Right lung (tissue), 10 donors: ENCODE measurements around the gene TAMM41. TPM values are rescaled to one million over a fixed set of nuclear protein-coding genes. Genes with fewer than 3 reads are reported as not detected.
A peak's percentile ranks its signal among the peaks of the same experiment; 100 is the strongest.
"Not testable (repeated sequence)": the region's sequence is repeated elsewhere in the genome, so short reads cannot be mapped to it uniquely, and the experiment has no call there.

Experiments used
- DNase-seq, 2 donors: peaks; one replicate each; pipeline ENCODE4 v3.0.0-alpha.2; 2013
- long read RNA-seq, 8 donors: transcript quantifications; one replicate each; lab custom pipeline, GENCODE V29; 2026
- polyA plus RNA-seq, 5 donors: library from polyadenylated mRNA; unstranded; fragments of 120-200 nt; gene quantifications; one replicate each; pipeline versions ENCODE4 v1.2.1 to v1.2.3, GENCODE V29; 2013; ENCODE audit warnings: inconsistent platforms in 1 of 5, low replicate concordance in 1 of 5; ENCODE audit not compliant: insufficient read length in 5 of 5, insufficient read depth in 1 of 5

Gene TAMM41
- polyA plus RNA-seq: 10 to 100 TPM; 19.9 to 29.2 (median 22.6) TPM
- long read RNA-seq, donor 1, partial matches to known transcripts: 0 of 6 reads
- long read RNA-seq, donor 1, other reads (novel, unspliced or antisense): 0 of 6 reads
- long read RNA-seq, donor 2, partial matches to known transcripts: 0 of 2 reads
- long read RNA-seq, donor 2, other reads (novel, unspliced or antisense): 0 of 2 reads
- long read RNA-seq, donor 3, partial matches to known transcripts: 0 of 3 reads
- long read RNA-seq, donor 3, other reads (novel, unspliced or antisense): 0 of 3 reads
- long read RNA-seq, donor 4, partial matches to known transcripts: 0 of 4 reads
- long read RNA-seq, donor 4, other reads (novel, unspliced or antisense): 0 of 4 reads
- long read RNA-seq, donor 5, partial matches to known transcripts: 0 of 8 reads
- long read RNA-seq, donor 5, other reads (novel, unspliced or antisense): 0 of 8 reads
- long read RNA-seq, donor 6, transcript TAMM41-206 (8 exons, 1,213 nt): major isoform, 6 of 7 reads
- long read RNA-seq, donor 6, partial matches to known transcripts: 0 of 7 reads
- long read RNA-seq, donor 6, other reads (novel, unspliced or antisense): 0 of 7 reads
- long read RNA-seq, donor 7, partial matches to known transcripts: 0 of 4 reads
- long read RNA-seq, donor 7, other reads (novel, unspliced or antisense): 0 of 4 reads
- long read RNA-seq, donor 8, partial matches to known transcripts: 0 of 1 reads
- long read RNA-seq, donor 8, other reads (novel, unspliced or antisense): 0 of 1 reads

- DNase-seq: peak; percentile 77 to 82
Observed at GRCh38 chr3:11846281-11847266, at the start of gene TAMM41. TAMM41 (minus strand) TSS chr3:11846885; CDS start chr3:11846636, 249 bp downstream.

- no peak for DNase-seq
Observed at GRCh38 chr3:11878837-11879236, 32.2 kb upstream of the TAMM41 start.

GRCh38 chr3:11874707-11875106 lies 28.0 kb upstream of the TAMM41 start:
- DNase-seq: not testable (repeated sequence)

DNA sequence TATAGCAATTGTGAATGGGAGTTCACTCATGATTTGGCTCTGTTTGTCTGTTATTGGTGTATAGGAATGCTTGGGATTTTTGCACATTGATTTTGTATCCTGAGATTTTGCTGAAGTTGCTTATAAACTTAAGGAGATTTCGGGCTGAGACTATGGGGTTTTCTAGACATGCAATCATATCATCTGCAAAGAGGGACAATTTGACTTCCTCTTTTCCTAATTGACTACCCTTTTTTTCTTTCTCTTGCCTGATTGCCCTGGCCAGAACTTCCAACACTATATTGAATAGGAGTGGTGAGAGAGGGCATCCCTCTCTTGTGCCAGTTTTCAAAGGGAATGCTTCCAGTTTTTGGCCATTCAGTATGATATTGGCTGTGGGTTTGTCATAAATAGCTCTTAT lies 17.1 kb upstream of the TAMM41 start:
- not testable (repeated sequence) for DNase-seq

- DNase-seq: not testable (repeated sequence)
Observed at GRCh38 chr3:11862584-11862983, 15.9 kb upstream of the TAMM41 start.

DNA sequence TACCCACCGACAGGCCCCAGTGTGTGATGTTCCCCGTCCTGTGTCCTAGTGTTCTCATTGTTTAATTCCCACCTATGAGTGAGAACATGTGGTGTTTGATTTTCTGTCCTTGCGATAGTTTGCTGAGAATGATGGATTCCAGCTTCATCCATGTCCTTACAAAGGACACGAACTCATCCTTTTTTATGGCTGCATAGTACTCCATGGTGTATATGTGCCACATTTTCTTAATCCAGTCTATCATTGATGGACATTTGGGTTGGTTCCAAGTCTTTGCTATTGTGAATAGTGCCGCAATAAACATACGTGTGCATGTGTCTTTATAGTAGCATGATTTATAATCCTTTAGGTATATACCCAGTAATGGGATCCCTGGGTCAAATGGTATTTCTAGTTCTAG lies 15.5 kb upstream of the TAMM41 start:
- DNase-seq: not testable (repeated sequence)

GRCh38 chr3:11860213-11860612 lies 13.5 kb upstream of the TAMM41 start:
- not testable (repeated sequence) for DNase-seq

DNA sequence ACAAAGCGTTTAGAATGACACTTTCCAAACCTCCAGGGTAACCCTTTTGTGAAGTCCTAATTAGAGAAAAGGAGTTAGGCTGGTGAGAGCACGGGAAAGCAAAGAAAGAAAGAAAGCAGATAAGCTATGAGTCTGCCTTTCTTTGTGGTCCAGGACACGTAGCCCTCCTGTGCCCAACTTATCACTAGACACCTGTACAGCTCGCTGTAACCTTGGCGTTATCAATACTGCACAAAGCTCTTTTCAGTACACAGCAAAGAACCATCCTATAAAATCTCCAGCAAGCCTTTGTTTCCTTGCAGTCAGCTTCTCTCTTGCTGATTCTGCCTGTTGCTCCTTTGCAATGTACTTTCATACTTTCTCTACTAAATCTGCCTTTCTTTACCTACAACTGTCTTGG lies 6.8 kb upstream of the TAMM41 start:
- no peak for DNase-seq

- DNase-seq: no peak
Observed at GRCh38 chr3:11850003-11850402, 3.3 kb upstream of the TAMM41 start.

- no peak for DNase-seq
Observed at GRCh38 chr3:11847607-11848006, 922 bp upstream of the TAMM41 start.

GRCh38 chr3:11845651-11846050 lies 1.0 kb downstream of the TAMM41 start:
- DNase-seq: no peak

DNA sequence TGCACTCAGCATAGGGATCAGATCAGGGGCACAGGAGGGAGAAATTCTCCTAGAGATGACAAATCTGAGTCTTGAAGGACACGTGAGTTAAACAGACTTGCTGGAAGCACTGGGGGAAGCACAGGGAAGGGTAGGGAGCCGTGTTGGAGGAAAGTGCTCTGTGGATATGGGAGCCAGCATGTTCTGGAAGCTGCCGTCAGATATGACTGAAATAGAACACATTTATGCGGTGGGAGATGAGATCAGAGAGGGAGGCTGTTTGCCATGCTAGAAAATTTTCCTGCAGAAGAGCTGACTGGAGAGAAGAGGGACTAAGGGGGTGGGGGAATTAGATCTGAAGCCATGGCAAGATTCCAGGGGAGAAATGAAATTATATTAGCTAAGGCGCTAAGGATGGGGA lies 1.8 kb downstream of the TAMM41 start:
- no peak for DNase-seq

GRCh38 chr3:11835028-11835639 lies 11.6 kb downstream of the TAMM41 start:
- peak in 1 of 2 donors; percentile 30 for DNase-seq

- no peak for DNase-seq
Observed at GRCh38 chr3:11832981-11833905, 13.4 kb downstream of the TAMM41 start.

DNA sequence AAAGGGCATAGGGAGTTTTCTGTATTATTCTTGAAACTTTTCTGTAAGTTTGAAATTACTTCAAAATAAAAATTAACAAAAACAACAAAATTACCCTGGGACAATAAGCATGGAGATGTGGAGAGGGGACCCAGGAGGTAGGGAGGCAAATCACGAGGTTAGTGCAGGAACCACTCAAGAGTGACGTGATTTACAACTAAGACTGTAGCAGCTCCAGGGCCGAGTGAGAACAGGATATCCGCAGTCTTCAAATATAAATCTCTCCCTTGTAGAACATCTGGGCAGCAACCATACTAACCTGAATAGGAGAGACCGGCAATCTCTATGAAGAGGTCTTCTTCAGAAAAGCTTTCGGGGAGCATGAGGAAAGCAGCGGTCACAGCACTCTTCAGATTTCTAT lies 17.3 kb downstream of the TAMM41 start:
- DNase-seq: no peak

- no peak for DNase-seq
Observed at GRCh38 chr3:11826628-11827265, 19.9 kb downstream of the TAMM41 start.

- DNase-seq: no peak
Observed at GRCh38 chr3:11825301-11825700, 21.4 kb downstream of the TAMM41 start.

DNA sequence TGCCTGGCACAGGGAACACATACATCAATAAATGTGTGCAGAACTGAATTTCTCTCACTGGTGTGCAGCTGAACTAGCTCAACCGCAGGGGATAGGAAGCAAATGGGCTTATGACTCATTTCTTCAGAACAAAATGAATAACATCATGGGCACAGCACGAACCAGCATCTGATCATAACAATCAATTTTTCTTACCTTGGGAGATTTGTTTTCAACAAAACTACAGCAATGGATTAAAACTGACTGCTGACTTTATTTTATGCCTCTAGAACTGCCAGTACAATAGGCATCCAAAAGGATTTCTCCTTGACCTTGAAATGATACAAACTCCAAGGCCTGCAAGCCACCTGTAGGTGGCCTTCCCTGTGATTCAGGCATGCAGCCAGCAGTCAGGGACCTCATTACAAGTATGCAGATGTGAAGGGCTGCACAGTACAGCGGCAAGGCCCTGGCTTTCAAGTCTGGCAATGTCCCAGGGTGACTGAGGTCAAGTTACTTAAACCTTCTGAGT lies 26.1 kb downstream of the TAMM41 start:
- no peak for DNase-seq

DNA sequence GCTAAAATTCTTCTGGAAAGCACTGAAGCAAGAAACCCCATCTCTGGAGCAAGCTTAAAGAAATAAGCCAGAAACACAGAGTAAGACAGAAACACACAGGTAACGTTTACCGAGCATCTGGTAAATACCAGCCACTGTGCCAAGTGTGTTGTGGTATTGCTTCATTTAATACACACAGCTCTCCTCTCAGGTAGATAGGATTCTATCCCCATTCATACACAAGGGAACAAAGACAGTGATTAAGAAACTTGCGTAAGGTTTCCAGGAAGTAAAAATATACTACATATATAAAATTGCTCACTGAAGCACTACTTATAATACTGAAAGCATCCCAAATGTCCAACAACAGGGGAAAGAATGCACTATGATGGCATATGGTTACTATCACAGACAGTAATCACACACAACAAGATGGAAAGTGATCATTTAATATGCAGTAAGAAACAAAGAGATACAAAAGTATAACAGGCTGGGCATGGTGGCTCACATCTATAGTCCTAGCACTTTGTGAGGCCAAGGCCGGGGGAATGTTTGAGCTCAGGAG lies 27.5 kb downstream of the TAMM41 start:
- DNase-seq: peak; percentile 21 to 26
